K562 (cell line): ENCODE data around the gene ATF1. TPM values are rescaled to one million over a fixed set of nuclear protein-coding genes. Genes with fewer than 3 reads are reported as not detected.

Experiments
- polyA plus RNA-seq, 8 experiments: library from polyadenylated mRNA; depleted of rRNA in 4 of 8; stranded (reverse) in 5 of 8; unstranded in 3 of 8; fragments of >200 nt; fragmentation: Nextera tagmentation in 2 of 8; fragmentation: Illumina TruSeq in 1 of 8; extraction: Ambion mirVana in 2 of 8; extraction: Trizol in 1 of 8; gene quantifications; 2 replicates each; pipeline versions ENCODE4 v1.2.1 to v1.2.3, GENCODE V29; 2011 to 2014; ENCODE audit warnings: inconsistent platforms in 1 of 8, missing spikeins in 1 of 8
- small RNA-seq: library from RNA; depleted of rRNA; stranded (forward); fragments of <200 nt; gene quantifications from one replicate; pipeline ENCODE3, GENCODE V24; 2014
- total RNA-seq, 7 experiments: library from RNA; depleted of rRNA in 6 of 7; stranded (reverse); fragments of >200 nt in 6 of 7; fragmentation: Illumina TruSeq in 2 of 7; extraction: Trizol in 2 of 7; gene quantifications; 2 replicates each; pipeline versions ENCODE4 v1.2.1 to v1.2.3, GENCODE V29; 2011 to 2021; ENCODE audit warnings: low replicate concordance in 1 of 7

Gene ATF1
- total and polyA plus RNA-seq, 9 of the 15 experiments (the other 6 are each of a cell fraction or from before 2014, with no cell fraction given), result 19.8 to 83.5 (median 51.4) TPM

Small RNA genes lying within 50 kb of the gene (small RNA-seq; reads per million reads assigned to genes)
- gene AC013244.2 (not detected), gene RF00019 (not detected), gene RN7SL519P (not detected)

Other genes starting within 250 kb of the ATF1 start
- not detected in 2 replicates for gene TMPRSS12, start 78.8 kb downstream of the ATF1 start, total RNA-seq (2014; rRNA removed)
- not detected in 2 replicates for gene TMPRSS12, start 78.8 kb downstream of the ATF1 start, total RNA-seq (2014; rRNA removed; fragmentation: Illumina TruSeq; extraction: Trizol)
- not detected in 2 replicates for gene TMPRSS12, start 78.8 kb downstream of the ATF1 start, total RNA-seq (2015; rRNA removed; fragmentation: Illumina TruSeq; extraction: Trizol)
- not detected in 2 replicates for gene TMPRSS12, start 78.8 kb downstream of the ATF1 start, total RNA-seq (2021)
- not detected in 2 replicates for gene TMPRSS12, start 78.8 kb downstream of the ATF1 start, polyA plus RNA-seq (2011; rRNA removed)
- gene TMPRSS12, start 78.8 kb downstream of the ATF1 start, polyA plus RNA-seq (2014; fragmentation: Illumina TruSeq; extraction: Trizol), result not detected in 2 replicates
- gene TMPRSS12, start 78.8 kb downstream of the ATF1 start, polyA plus RNA-seq (2014; fragmentation: Nextera tagmentation; extraction: Ambion mirVana), result under 1 TPM in 1 of 2 experiments, not detected in 1; 0.04 TPM
- not detected in 2 replicates for gene TMPRSS12, start 78.8 kb downstream of the ATF1 start, polyA plus RNA-seq (2014; rRNA removed)
- gene HIGD1C, start 188.4 kb downstream of the ATF1 start, total RNA-seq (2014; rRNA removed), result not detected in 2 replicates
- gene HIGD1C, start 188.4 kb downstream of the ATF1 start, total RNA-seq (2014; rRNA removed; fragmentation: Illumina TruSeq; extraction: Trizol), result not detected in 2 replicates
- not detected in 2 replicates for gene HIGD1C, start 188.4 kb downstream of the ATF1 start, total RNA-seq (2015; rRNA removed; fragmentation: Illumina TruSeq; extraction: Trizol)
- not detected in 2 replicates for gene HIGD1C, start 188.4 kb downstream of the ATF1 start, total RNA-seq (2021)
- not detected in 2 replicates for gene HIGD1C, start 188.4 kb downstream of the ATF1 start, polyA plus RNA-seq (2011; rRNA removed)
- gene HIGD1C, start 188.4 kb downstream of the ATF1 start, polyA plus RNA-seq (2014; fragmentation: Illumina TruSeq; extraction: Trizol), result not detected in 2 replicates
- gene HIGD1C, start 188.4 kb downstream of the ATF1 start, polyA plus RNA-seq (2014; fragmentation: Nextera tagmentation; extraction: Ambion mirVana), result not detected
- gene HIGD1C, start 188.4 kb downstream of the ATF1 start, polyA plus RNA-seq (2014; rRNA removed), result not detected in 2 replicates